Erythroblast (primary cell): ENCODE measurements around the gene NXT1.

Experiments
- GATA1 ChIP-seq: IDR thresholded peaks from 2 replicates; pipeline ENCODE4 v1.6.1; 2011; ENCODE audit warnings: low read depth, mild to moderate bottlenecking, control low read depth, low read length, moderate library complexity
- POLR2A ChIP-seq: IDR thresholded peaks from 2 replicates; pipeline ENCODE4 v1.6.1; 2011; ENCODE audit warnings: mild to moderate bottlenecking, low read length

GRCh38 chr20:23314699-23315098, 35.9 kb upstream of the NXT1 start:
- TF ChIP-seq POLR2A: no peak
- no peak for TF ChIP-seq GATA1
